NCI-H1417 treated with DMSO at 0.1 percent for 48 hours (cell line): ENCODE measurements around the gene EGR2.

ENCODE experiments used
- DNase-seq: peaks from one replicate; lab custom pipeline; 2025; lab: John Stamatoyannopoulos, UW

EGR2 gene

GRCh38 chr10:62817766-62818425, 1.7 kb upstream of the EGR2 start:
- DNase-seq = no peak

- DNase-seq = no peak
Observed at GRCh38 chr10:62817121-62817765, 1.1 kb upstream of the EGR2 start.

- no peak for DNase-seq
Observed at GRCh38 chr10:62816076-62816330, 163 bp downstream of the EGR2 start.

GRCh38 chr10:62815381-62816075, 638 bp downstream of the EGR2 start:
- DNase-seq = no peak

- no peak for DNase-seq
Observed at GRCh38 chr10:62814756-62815380, 1.3 kb downstream of the EGR2 start.

GRCh38 chr10:62813981-62814380, 2.2 kb downstream of the EGR2 start:
- DNase-seq = no peak

- DNase-seq = no peak
Observed at GRCh38 chr10:62813453-62813852, 2.7 kb downstream of the EGR2 start.

GRCh38 chr10:62812672-62813439, 3.3 kb downstream of the EGR2 start:
- DNase-seq = no peak

- DNase-seq = no peak
Observed at GRCh38 chr10:62811159-62811875, 4.8 kb downstream of the EGR2 start.

- no peak for DNase-seq
Observed at GRCh38 chr10:62810156-62810902, 5.8 kb downstream of the EGR2 start.

- DNase-seq = no peak
Observed at GRCh38 chr10:62806251-62806650, 9.9 kb downstream of the EGR2 start.

GRCh38 chr10:62805231-62806099, 10.7 kb downstream of the EGR2 start:
- no peak for DNase-seq

GRCh38 chr10:62804356-62805230, 11.6 kb downstream of the EGR2 start, which contains the start of gene ADO:
Gene ADO (plus strand): TSS chr10:62804720. CDS start chr10:62805060, 340 bp downstream.
- DNase-seq = peak; percentile 47

- DNase-seq = no peak
Observed at GRCh38 chr10:62803724-62804355, 12.3 kb downstream of the EGR2 start.

- no peak for DNase-seq
Observed at GRCh38 chr10:62801871-62802270, 14.3 kb downstream of the EGR2 start.

- peak; percentile 16 for DNase-seq
Observed at GRCh38 chr10:62796896-62797295, 19.3 kb downstream of the EGR2 start.

GRCh38 chr10:62795762-62796161, 20.4 kb downstream of the EGR2 start:
- DNase-seq = no peak

- DNase-seq = no peak
Observed at GRCh38 chr10:62795100-62795499, 21.1 kb downstream of the EGR2 start.
